Measurements from ENCODE around the gene NDUFAF3.

The NDUFAF3 gene

DNA sequence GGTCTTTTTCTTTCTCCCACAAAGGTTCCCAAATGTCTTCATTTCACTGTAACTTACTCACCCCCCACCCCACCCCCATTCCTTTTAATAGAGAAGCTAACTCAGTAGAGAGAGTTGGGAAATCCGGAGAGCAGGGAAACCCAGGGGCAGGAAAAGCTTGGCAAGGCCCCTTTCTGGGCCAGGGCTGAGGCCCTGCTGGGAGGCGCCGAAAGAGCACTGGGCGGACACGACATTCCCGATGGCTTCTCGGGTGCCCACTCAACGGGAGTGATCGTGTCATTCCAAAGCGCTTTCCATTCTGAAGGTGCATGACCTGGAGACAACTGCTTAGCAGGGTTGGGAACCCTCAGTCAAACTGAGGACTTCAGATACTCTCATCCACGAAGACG lies 2.0 kb upstream of the NDUFAF3 start:
- DNase-seq, result peak; percentile 37

DNA sequence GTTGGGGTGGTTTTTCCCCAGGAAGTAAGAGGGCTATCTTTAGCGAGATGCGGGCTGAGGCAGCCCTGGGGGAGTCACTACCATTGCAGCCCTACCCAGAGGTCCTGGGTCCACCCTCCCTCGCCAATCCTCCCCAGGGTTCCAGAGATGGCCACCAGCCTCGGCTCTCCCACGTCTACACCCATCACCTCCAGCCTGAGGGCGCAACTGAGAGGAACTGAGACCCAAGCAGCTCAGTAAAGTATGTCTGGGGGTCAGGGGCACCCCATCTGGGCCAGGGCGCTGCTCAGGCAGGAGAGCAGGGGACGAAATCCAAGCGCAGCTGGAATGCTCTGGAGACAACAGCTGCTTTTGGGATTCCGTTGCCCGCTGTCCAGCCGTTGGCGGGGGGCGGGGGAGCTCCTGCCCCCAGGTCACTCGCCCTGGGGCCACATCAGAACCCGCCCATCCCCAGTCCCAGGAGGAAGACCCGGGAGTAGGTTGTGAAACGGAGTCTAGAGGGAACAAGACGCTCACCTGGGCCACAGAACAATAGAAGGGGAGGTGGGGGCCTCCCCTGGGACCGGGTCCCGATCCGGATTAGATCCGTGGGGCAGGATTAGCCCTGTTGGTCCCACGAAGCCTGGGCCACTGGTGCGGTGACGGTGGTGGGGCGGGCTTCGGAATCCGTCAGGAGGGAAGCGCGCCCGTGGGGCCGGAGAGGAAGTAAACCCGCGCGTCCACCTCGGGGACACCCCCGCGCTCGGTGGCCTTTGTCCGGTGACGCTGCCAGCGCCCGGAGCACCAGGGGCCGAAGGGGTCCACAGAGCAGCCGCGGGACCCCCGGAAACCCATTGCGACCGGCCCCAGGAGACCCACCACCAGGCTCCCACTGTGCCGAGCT lies 1.4 kb upstream of the NDUFAF3 start:
- DNase-seq, result peak; percentile 67

DNA sequence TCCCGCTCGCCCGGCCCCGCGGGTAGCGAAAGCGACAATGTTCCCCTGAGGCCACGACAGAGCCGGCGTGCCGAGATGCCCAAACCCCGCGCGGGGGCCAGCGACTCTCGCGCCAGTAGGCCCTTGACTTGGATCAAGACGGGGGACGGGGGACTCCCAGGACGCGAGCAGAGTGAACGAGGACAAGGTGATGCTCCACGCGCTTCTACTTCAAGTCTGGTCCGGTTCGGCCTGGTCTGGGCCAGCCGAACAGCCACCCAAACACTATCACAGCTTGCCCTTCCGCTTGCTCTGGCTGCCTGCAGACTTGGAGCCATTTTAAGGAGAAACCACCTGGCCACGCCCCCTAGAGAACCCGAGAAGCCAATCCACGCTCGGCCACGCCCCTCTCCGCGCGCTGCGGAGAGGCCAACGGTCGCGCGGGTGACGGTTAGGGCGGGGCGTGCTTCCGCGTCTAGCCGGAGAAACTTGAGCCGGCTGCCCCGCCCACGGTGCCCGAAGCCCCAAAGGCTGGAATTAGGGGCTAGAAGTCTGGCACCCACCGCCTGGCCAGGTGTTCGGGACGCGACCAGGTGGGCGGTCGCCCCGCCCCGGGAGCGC lies 608 bp upstream of the NDUFAF3 start:
- DNase-seq, result peak; percentile 99

DNA sequence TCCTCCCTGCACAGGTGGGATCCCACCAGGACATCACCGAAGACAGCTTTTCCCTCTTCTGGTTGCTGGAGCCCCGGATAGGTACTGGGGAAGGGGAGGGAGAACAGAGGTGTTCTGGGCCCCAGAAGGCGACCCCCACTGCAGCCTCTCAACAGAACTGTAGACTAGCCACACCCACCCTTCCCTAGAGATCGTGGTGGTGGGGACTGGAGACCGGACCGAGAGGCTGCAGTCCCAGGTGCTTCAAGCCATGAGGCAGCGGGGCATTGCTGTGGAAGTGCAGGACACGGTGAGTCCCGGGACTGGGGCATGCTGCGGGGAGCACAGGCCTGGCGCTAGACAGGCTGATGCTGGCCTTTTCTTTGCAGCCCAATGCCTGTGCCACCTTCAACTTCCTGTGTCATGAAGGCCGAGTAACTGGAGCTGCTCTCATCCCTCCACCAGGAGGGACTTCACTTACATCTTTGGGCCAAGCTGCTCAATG lies 809 bp downstream of the NDUFAF3 start:
- DNase-seq, result peak; percentile 53

DNA sequence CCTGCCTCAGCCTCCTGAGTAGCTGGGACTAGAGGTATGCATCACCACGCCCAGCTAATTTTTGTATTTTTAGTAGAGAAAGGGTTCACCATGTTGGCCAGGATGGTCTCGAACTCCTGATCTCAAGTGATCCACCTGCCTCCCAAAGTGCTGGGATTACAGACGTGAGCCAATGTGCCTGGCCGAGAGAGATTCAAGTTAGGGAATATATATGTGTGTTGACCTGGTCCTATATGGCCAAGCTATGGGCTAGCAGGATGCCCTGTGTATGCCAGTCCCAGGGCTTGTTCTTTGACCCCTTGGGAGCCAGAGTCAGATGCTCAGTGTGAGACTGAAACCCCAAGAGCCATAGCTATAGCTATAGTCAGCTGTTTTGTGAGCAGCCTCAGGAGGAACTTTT lies 1.9 kb downstream of the NDUFAF3 start:
- no peak for DNase-seq

DNA sequence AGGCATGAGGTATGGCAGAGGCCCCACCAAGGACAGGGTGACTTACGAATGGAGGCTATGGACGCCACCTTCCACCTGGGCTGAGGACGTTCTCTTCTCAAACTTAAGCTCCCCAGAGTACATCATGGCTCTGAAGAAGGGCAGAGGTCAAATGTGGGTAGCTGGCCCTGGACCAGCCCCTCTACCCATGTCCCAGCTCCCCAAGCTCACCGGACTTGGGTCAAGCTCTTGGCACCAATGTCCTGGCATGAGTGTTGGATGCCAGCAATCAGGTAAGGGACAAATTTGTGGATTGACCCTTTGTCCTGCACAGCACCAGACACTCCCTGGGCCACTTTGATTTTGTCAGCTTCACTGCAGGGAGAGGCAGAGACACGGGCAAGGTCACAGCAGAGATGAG lies 2.5 kb downstream of the NDUFAF3 start:
- DNase-seq, result no peak

DNA sequence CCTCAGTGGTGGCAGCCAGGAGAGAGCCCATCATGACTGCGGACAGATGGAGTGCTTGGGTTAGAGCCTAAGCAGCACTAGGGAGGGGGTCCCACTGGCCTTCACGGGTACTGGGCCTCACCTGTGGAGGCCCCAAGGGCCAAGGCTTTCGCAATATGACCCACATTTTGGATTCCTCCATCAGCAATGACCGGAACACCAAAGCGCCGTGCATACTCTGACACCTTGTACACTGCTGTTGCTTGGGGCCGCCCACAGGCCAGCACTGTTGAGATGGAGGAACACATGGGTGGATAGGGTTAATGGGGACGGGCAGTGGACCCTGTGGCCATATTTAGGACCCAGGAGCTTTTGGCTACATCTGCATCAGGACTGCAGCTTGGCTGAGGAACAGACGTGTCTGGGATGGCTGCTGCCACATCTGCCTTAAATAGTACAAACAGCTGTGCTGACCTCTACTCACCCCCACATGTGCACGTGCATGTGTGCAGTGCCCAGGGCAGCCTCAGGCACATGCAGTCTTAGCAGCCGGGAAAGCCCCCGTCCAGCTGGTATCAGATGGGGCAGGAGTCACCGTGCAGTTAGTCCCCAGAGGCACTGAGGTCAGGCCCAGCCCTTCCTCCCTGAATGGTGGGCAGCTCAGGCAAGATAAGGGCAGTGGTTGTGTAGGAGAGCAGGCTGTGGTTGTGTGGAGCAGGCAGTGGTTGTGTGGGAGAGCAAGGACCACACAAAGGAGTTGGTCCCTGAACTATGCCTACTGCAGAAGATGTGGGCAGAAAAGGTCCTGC lies 3.3 kb downstream of the NDUFAF3 start:
- DNase-seq, result no peak

DNA sequence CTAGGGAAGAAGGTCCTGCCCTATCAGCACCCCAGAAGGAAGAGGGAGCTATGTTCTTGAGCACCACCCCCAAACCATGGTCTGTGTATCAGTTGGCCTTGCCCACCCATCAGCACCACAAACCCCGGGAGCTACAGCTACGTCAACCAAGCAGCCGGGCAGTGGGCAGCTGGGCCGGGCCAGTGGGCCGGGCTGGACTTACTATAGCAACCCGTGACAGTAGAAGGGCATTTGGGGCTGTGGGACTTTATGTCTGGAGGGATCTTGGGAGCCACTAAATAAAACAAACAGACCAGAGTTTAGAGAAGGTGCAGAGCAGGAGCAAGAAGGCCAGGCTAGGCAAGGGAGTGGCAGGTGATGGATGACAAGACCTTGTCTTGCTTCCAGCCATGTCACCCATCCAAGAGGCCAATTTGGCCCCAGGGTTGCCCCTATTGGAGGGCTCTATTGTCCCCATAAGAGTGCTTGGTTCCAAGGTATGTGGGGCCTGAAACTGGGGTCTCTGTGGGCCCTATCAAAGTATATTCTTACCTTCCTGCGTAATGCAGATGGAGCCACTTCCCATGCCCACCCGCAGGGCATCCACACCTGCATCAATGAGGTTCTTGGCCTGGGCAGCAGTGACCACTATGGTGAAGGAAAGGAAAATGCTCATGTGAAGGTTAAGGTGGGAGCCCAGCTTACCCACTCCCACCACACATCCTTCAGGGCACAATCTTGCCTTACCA lies 4.0 kb downstream of the NDUFAF3 start:
- no peak for DNase-seq

DNA sequence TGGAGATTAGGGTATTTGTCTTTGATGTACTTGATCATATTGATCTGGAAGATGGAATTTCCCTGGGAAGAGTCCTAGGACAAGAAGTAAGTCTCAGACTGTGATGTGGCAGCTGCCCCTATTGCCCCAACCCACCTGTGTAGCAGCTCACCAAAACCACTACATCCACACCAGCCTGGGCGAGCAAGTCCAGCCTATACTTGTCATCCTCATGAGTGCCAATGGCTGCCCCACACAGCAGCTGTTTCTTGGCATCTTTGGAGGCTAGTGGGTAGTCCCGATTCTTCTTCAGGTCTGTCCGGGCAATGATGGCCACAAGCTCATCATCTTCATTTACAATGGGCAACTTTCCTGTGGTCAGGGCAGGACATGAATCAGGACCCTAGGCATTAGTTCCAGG lies 4.6 kb downstream of the NDUFAF3 start:
- DNase-seq, result no peak

DNA sequence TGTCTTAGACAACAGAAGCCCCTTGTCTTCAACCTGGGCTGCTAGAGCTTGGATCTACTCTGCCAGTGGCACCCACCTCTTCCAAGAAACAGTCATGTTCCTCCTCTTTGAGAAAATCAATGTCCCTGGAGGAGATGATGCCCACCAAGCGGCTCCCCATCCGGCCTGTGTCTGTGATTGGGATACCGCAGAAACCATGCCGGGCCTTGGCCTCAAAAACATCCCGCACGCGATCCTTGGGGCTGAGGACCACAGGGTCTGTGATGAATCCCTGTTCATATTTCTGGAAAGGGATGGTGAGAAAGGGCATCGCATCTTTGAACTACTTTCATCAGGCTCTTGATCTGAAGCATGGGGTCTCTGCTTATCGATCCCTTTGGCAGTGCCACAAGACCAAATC lies 5.7 kb downstream of the NDUFAF3 start:
- DNase-seq, result no peak

DNA sequence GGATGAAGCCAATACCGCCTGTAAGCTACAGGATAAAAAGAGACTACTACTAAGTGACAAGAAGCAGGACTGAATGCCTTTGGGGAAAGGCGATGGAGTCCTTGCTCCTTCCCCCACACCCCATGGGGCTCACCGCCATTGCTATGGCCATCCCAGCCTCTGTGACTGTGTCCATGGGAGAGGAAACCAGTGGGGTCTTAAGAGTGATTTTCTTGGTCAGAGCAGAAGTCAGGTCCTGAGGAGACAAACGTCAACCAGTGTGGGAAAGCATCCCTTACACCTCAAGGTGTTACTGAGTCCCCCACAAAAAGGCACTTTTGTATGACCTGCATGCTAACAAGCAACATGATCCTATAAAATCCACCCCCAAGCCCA lies 6.4 kb downstream of the NDUFAF3 start:
- DNase-seq, result no peak

DNA sequence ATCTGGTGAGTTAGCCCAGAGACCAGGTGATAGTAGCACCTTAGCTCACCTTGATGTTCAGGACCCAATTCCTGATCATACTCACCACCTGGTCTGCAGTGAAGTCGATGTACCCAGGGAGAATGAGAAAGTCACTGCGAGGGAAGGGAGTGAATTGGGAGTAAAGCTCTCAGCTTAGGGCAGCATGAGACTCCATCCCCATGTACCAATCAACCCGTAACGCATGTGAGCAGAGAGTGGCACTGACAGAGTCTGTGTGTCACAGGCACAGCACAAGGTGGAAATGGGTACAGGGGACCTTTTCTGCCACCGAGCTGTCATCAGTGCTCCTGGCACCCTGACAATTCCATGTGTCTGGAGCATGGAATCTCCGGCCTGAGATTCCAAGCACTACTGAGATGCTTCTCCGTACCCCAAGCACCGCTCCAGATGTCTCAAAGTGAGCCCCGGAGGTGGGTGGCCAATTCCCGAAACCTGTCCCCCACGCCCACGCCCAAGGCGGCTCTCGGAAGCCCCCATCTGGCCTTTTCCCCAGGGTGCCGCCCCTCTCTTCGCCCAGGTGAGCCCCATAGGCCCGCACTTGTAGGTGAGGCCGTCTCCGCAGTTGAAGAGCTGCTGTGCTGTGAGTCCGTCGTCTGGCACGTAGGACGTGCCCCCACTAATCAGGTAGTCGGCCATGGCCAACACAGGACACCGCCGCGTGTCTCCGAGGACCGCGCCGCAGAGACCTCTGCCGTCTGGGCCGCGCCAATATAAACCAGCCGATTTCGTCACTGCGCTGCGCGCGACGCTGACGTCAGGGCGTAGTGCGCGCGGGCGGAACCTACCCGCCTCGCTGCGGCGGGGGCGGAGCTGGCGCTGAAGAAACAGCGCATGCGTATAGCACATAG lies 7.0 kb downstream of the NDUFAF3 start, which contains the start of gene IMPDH2:
Gene IMPDH2 (minus strand): TSS at position 726 of the 890 bp plus-strand sequence. CDS start 48 bp downstream, at position 678.
- DNase-seq, result peak; percentile 92

DNA sequence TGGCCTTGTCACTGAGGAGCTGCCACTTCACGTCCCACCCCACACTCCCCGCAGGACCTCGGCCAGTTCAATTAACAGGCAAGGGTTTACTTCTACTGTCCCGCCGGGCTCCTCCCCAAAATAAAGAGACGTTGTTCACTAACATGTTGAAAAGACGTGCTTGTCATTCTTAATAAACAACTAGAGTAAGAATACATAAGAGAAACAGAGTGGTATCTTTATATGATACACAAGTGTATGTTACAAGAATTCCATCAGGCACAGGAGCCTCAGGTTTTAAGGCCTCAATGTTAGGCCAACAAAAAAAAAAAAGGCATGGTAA lies 7.6 kb downstream of the NDUFAF3 start:
- no peak for DNase-seq

DNA sequence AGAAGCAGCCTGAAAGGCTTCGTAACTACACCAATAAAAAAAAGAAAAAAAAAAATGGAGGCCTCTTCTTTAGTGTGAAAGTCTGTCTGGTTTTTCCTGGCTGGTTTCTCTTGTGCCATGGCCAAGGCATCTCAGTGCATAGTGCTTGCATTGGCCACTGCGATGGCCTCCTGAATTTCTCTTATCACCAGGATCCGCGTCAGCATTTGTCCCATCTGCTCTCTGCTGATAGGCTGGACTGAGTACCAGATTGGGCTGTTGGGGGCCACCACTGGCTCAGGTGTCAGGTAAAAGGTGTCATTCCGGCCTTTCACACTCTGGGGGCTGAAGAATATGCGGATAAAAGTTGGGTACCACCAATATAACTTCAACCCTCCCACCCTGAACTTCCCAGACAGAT lies 8.4 kb downstream of the NDUFAF3 start:
- DNase-seq, result no peak

DNA sequence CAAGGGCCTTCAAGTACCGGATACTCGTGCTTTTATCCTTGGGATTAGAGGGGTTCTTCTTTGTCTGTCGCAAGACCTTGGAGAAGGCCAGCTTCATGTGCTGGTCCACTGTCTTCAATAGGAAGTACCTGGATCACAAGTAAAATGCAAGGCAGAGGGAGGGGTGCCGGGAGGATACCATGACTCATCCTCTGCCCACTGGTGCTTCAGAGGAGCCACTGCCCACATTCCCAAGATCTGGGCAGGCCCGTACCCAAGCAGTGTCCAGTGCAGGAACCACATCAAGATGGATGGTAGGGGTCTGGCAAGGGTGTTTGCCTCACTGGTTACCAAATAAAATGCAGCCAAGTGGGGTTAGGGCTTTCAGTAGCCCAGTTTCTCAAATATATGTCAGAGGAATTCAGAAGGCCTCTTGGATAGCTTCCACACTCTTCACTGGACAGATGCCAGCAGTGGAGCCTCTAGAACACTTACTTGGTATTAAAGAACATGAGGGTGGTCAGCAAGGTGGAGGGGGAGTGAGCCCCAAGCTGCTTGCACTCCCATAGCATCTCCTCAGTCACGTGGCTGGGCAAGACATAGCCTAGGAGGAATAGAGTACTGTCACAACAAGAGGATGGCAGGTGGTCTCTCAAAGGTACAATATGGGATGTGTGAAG lies 10.9 kb downstream of the NDUFAF3 start:
- no peak for DNase-seq

DNA sequence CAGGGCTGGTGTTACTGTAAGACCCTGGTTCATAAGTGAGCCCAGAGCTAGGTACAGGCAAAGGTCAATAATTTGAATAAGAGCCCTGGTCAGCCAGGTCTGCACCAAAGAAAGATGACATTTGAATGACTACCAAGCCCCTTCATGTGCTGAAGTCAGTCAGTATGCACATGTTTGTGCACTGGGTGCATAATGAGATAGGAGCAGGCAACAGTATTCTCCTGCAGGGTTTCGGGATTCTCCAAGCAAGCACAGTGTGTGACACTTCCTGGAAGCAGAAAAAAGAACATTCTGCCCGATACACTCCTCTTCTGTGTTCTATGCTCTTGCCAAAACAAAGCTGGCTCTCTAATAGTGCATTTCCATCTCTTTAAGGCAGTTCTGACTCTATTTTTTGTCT lies 12.7 kb downstream of the NDUFAF3 start:
- no peak for DNase-seq

DNA sequence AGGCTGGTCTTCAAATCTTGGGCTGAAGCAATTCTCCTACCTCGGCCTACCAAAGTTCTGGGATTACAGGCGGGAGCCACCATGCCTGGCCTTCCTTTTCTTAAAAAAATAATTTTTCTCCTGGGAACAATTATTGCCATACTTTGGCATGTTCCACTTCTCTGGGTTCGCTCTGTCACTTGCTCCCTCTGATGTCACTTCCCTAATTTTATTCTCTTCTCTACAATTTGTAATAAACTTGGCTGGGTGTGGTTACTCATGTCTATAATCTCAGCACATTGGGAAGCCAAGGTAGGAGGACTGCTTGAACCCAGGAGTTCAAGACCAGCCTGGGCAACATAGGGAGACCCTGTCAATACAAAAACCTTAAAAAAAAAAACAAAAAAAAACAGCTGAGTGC lies 13.4 kb downstream of the NDUFAF3 start:
- no peak for DNase-seq

DNA sequence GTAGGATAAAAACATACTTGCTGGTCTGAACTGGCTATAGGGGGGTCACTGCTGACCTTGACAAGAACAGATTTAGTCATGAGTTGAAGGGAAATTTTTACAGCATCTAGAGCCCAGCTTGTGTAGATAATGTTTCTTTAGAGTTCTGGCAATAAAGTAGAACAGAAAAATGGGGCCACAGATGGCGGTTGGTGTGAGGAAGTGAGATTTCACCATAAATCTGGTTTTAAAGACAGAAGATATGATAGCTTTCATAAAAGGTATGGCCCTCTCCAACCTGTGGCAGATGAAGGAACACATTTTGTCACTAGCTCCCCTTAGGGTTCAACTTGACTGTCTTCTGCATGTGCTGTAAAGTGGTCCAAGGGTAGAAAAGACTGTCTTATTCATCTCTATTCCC lies 31.6 kb downstream of the NDUFAF3 start:
- DNase-seq, result no peak

DNA sequence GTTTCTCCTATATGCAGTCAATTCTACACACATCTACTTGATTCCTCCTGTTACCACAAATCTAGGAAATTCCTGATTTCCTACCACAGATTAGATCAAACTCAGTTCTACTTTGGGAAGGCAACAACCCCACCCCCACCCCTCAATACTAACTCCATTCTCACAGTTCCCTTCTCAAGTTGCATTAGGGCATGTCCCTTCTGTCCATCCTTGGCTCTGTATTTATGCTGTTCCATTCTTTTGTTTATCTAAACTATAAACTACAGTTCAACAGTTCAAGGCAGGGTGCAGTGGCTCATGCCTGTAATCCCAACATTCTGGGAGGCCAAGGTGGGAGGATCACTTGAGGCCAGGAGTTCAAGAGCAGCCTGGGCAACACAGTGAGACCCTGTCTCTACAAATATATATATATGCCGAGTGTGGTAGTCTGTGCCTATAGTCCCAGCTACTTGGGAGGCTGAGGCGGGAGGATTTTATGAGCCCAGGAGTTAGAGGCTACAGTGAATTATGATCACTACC lies 32.5 kb downstream of the NDUFAF3 start:
- DNase-seq, result no peak

DNA sequence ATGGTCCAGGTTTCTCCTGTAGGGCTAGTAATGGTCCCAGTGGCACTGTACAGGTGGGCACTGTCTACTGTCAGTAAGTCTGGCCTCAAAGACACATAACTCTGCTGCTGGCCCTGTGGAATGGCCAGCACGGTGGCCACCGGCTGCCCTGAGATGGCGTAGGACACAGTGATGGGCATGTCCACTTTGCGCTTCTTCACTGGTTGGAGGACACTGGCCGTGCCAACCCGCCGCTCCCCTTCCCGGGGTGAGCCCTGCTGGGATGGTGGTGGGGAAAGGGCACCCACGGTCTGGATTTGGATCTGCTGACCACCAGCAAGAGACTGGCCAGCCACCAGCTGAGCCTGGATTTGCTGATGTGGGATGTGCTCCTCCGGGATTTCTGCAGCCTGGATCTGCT lies 35.3 kb downstream of the NDUFAF3 start:
- no peak for DNase-seq

DNA sequence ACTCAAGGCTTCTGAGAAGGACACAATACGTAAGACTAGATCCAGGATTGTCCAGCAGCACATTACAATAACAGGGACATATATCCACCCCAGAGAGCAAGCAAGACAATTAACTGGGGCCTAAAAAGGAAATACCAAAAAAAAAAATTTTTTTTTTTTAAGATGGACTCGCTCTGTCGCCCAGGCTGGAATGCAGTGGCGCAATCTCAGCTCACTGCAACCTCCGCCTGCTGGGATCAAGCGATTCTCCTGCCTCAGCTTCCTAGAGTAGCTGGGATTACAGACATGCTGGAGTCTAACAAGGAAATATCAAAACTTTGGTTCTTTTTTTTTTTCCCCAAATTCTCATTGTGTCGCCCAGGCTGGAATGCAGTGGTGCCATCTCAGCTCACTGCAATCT lies 36.1 kb downstream of the NDUFAF3 start:
- DNase-seq, result no peak

All from NCI-H69 (cell line).